Amniotic epithelial cell (primary cell): ENCODE data around the gene SPATA21.

Experiments
- DNase-seq: peaks from one replicate; pipeline ENCODE4 v3.0.0-alpha.2; 2010; ENCODE audit warnings: low read depth

The SPATA21 gene

DNA sequence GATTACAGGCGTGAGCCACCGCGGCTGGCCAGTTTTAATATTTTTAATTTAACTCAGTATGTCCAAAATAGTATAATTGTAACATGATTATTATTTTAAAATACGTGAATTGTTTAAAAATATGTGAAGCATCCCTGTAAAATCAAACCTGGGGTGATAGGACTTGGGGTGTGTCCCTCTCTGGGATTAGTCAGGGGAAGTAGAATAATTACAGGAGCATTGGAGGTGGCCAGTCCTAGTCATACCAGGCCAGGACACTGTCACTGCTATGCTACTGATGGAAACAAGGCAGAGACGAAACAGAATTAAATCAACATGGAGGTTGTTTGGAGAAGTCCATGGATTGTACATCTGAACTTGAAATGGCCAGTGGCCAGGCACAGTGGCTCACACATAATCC lies 53.3 kb downstream of the SPATA21 start:
- no peak for DNase-seq

DNA sequence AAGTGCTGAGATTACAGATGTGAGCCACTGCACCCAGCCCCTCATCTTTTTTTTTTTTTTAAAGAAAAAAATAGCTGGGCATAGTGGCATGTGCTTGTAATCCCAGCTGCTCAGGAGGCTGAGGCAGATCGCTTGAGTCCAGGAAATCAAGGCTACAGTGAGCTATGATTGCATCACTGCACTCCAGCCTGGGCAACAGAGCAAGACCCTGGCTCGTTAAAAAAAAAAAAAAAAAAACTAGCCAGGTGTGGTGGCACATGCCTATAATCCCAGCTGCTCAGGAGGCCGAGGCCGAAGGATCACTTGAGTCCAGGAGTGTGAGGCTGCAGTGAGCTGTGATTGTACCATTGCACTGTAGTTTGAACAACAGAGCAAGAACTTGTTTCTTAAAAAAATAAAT lies 56.4 kb downstream of the SPATA21 start:
- DNase-seq, result no peak

DNA sequence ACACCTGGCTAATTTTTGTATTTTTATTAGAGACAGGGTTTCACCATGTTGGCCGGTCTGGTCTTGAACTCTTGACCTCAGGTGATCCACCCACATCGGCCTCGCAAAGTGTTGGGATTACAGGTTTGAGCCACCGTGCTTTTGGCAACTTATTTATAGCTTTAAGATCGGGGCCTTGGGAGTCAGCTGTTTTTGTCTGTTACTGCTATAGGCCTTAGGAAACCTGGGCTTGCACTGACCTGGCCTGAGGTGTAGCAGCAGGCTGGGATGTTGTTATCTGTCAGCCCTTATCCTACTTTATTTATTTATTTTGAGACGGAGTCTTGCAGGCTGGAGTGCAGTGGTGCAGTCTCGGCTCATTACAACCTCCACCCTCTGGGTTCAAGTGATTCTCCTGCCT lies 58.8 kb downstream of the SPATA21 start:
- no peak for DNase-seq

DNA sequence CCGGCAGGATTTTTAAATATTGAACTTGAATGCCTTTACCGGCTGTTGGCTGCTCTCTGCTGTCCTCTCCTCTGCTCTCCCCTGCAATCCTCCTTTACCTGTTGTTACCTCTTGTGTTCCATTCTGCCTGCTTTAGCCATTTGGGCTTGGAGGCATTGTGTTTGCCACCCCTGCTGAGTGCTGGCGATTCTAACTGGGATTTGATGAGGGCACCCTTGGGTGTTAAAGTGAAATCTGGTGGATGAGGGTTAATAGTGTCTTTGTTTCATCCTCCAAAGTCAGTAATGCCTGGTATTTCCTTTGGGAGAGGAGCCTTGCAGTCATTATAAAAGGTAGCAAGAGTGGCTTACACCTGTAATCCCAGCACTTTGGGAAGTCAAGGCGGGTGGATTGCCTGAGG lies 60.3 kb downstream of the SPATA21 start:
- no peak for DNase-seq

DNA sequence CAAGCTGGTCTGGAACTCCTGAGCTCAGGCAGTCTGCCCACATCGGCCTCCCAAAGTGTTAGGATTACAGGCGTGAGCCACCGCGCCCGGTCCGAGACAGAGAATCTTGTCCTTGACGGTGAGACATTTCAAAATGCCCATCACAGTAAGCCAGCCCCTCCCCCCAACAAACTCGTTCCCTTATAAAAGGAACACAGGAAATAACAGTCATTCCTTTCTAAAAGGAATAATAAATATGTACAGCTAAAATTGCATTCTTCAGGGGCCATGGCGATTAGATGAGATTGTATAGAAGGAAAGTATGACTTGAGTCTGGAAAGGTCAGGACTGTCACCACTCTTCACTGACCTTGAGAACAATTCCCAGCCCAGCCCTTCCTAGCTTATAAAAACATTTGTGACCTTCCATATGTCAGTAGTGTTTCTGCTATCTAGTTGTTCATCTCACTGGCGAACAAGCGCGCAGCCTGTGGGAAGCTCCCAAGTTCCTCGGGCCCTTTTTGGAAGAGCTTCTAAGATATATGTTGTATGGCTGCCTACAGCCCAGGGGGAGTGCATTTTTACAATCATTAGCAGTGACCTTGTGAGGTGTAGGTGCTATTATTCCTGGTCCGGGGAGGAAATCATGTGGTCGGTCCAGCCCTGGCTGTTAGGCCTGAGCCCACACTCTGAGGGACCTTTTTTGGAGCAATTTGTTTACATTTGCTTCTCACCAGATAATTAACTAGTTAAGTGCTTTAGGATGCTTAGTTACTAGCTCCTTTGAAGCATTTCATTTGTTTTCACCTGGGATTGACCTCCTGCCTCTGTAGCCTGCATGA lies 61.5 kb downstream of the SPATA21 start:
- DNase-seq, result peak; percentile 75

DNA sequence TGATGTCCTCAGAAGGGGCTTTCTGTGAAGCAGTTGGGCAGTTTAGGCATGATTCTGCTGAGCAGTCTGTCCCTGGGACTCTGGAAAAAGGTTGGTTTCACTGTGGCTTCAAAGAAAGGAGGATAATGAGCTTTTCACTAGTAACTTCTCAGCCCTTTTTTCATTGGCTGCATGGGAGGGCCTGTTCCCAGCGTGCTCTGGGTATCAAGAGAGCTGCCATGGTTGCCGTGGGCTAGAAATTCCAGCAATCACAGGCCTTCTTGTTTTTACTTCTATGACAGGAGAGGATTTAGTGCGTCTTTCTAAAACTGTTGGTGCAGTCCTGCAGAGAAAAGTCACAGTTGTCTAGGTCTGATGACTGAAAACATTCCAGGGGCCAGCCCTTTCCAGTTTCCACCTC lies 63.0 kb downstream of the SPATA21 start:
- no peak for DNase-seq

DNA sequence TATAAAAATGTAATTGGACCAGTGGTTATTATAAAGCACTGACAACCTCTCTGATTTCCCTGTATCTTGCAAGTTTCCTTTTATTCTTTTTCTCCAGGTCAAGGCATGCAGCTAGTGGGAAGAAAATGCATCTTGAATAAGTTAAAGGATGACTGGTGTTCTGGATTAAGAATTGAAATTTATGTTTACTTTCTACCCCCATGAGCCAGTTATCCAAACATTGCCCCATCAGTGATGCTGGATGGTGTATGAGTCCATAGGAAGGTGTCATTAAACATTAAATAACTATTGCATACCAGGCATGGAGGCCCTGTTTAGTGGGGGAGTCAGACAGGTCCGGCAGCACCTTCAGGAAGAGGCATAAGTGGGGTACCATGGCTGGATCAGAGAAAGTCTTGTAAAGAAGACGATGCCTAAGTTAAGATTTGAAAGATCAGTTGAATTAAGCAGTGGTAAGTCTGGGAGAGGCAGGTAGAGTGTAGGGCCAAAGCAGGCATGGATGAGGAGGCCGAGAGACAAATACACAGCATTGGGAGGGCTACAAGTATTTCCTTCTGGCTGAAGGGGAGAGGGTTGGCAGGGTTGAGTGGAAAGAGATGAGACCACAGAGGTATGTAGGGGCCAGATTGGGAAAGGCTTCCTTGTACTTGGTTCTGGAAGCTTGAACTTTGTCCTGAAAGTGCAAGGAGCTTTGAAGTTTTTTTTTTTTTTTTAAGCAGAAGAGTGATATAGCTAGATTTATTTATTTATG lies 64.5 kb downstream of the SPATA21 start:
- no peak for DNase-seq

DNA sequence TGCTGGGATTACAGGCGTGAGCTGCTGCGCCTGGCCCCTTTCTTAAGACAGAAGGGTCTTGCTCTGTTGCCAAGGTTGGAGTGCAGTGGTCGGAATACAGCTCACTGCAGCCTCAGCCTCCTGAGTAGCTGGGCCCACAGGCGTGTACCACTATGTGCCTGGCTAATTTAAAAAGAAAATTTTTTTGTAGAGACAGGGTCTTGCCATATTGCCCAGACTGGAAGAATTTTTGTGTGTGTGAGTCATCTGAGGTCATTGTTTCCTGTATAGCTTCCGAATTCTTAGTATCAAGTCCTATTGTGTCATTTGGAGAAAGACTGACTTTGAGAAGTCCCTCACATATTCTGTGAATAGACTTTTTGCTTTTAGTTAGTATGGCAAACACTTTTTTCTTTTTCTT lies 65.5 kb downstream of the SPATA21 start:
- DNase-seq, result peak; percentile 46

DNA sequence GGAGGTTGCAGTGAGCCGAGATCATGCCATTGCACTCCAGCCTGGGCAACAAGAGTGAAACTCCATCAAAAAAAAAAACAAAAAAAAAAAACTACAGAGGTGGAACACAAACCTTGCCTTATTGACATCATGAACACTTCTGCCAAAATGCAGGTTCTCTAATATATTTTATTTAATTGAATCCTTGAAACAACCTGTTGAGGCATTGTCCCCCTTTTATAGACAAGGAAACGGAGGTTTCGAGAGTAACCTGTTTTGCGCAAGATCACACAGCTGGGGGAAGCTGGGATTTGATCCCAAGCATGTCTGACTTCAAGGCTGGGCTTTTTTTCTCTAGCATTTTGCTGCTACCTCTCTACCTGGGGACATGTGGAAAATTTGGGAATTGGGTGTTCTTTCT lies 67.4 kb downstream of the SPATA21 start:
- DNase-seq, result no peak

DNA sequence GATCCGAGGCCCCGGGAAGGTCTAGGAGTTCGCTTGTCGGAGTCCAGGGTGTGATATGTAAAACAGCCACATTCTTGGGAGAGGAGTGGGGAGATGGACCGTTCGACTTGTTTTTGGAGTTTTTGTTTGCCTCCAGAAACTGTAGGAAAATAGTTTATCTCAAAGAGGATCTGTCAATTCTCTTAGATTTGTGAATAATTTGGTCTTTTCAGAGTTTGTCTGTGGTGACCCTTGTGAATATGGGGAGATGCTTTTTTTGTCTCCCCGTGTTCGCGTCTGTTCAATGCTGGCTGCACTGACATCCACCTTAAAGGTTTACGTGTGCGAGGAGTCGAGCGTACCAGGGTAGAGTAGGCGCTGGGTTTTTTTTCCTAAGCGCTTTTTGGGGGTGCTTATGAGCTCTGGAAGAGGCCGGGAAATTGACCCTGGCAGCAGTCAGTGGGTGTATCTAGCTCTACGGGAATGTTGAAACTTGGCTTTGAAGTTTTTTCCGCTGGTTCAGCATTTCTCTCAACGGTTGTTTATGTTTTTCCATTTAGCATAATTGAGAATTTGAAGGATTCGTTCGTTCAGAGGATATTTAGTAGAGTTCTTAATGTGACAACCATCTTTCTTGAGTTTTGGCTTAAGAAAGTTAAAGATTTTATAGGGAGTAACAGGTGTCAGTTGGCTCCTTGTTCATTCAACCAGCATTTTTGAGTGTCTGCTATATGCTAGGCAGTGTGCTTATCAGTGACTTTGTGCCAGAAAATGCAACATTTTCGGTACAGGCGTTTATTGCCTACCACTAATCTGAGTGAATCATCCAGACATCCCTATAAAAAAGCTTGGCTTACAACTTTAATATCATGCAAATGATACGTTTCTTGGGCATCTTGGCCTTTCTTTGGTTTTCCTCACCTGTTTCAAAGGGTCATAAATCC lies 69.0 kb downstream of the SPATA21 start:
- DNase-seq, result peak; percentile 72

DNA sequence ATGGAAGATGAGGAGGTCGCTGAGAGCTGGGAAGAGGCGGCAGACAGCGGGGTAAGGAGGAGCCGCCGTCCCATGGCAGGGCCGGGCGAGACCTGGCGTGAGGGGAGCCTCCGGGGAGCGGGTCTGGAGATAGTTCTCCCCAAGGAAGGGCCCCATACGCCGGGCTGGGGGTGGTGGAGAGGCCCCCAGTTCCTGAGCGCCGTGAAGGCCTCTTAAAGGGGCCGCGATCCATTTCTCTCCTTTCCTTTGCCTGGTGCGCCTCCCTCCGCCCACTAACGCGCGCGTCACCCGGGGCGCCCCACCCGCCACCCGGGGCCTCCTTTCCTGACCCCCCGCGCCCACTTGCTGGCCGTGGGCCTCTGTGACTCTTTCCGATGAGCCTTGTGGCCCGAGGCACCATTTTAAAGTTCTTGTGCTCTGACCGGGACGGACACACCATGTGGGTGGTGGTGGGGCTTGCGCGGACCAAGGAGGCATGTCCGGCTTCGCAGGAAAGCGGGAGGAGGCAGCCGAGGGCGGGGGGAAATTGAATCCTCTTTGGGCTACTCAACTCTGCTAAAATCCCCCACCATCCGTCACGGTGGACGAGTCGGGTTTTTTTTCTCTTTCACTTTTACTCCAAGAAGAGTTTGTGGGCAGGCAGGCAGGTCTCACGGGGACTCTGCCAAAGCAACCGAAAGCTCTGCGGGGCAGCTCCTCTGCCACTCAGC lies 69.8 kb downstream of the SPATA21 start:
- DNase-seq, result peak; percentile 76

DNA sequence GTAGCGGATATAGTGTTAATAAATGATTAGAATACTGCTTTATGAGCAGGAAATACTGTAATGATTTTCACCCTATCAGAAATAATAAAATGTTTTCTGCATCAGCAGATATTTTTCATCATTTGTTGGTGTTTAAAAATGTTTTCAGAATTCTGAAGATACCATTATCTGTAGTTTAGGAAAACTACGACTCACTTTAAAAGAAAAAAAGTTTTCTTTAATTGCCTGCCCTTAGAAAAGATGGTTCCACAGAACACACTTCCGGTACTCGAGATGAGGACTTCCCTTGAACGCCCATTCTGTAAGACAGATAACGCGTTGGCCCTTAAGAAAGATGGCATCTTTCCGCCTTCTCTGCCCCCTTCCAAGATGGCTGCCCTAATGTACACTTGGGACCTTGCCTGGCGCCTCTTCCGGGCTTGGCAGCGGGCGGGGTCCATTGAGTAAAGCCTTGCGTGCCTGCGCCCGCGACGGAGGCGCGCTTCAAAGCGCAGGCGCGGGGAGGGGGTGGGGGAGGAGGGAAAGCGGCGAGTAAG lies 70.4 kb downstream of the SPATA21 start, which contains the start of gene SZRD1:
Gene SZRD1, plus strand, starts transcription at position 521 of the 536 bp plus-strand sequence. CDS start 16 bp downstream, outside the sequence.
- DNase-seq, result peak; percentile 99

DNA sequence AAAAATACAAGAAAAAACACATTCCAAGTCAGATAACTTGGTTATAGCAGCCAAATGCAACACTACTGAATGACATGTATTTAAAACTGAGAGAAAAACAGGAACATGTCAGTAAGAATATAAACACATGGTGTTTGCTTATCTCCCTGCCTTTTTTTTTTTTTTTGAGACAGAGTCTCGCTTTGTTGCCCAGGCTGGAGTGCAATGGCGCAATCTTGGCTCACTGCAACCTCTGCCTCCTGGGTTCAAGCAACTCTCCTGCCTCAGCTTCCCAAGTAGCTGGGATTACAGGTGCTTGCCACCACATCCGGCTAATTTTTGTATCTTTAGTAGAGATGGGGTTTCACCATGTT lies 72.1 kb downstream of the SPATA21 start:
- DNase-seq, result peak; percentile 95

DNA sequence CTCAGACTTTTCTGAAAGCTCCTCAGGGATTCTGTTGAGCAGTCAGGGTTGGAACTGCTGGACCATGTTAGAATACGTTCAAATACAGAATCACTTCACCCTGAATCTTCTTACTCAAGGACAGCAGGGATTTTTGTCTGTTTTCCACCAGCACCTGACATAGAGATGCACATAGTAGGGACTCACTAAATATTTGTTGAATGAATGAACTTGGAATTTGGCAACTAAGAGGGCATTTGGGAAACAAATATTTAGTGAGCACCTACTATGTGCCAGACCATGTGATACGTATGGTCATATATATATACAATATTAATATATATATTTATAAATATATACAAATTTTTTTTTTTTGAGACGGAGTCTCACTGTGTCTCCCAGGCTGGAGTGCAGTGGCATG lies 80.4 kb downstream of the SPATA21 start:
- DNase-seq, result no peak

DNA sequence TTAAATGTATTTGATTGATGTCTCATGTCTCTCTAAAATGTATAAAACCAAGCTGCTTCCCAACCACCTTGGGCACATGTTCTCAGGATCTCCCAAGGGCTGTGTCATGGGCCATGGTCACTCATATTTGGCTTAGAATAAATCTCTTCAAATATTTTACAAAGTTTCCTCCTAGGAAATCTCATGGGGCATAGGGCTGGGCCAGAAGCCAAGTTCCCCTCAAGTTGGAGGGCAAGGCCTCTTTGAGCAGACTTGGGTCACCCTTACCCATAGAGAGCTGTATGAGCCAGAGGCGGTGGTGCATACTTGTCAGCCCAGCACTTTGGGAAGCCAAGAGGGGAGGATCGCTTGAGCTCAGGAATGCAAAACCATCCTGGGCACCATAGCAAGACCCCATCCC lies 82.6 kb downstream of the SPATA21 start:
- DNase-seq, result no peak

DNA sequence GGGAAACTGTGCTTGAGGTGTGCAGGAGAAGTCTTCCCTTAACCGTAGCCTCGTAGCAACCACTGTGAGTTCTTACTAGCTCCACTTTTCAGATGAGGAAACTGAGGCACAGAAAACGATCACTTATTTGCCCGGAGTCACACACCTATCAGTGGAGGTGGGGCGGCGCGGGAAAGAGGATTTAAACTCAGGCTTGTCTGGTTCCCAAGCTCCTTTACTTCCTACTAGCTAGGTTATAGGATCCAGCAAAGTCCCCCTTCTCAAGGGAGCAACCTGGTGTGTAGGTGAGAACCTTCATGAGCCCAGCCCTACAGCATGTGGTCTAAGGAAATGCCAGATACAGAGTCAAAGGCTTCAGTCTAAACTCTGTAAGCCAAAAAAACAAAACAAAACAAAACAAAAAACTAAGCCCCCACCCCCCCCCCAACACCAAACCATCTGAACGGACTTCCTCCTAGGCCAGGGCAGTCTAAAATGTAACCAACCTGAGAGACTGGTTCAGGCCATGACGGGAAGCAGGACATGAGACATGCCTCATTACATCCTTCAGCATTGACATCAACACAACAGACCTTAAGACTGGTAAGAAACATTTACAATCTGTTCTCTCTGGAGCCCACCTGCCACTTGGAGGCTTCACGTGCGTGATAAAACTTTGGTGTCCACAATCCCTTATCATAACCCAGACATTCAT lies 84.2 kb downstream of the SPATA21 start:
- no peak for DNase-seq

DNA sequence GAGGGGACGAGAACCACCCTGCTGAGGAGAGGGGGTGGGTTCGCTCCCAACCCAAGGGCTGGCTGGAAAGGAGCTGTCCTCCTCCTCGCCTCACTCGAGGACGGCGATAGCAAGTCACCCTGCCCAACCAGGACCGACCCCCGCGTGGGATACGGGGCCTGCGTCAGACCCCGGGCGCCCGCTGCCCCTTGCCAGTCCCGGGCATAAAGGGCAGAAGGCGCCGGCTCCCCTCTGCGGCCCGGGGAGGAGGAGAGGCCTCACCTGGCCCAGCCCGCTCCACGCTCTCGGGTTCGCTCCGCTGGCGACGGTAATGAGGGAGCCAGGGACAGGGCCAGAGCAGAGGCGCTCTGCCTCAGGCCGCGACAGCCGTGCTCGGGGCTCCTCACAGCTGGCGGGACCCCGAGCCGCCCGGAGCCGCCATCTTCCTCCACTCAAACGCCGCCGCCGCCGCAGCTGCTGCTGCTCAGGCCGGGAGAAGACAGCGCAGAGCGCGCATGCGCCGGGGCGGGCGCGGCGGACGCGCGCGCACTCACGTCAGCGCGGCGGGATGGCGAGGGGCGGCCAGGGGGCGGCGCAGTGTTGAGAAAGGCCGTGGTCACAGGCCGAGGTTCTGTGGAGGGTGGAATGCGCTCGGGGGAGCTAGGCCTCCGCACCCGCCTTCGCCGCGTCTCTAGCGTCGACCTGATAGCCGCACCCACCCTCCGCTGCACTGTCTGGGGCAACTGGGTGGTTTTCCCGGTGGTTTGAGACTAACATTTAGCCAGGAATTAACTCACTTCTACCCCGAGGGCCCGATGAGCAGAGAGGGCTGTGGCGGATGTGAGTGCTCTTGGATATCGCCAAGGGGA lies 85.0 kb downstream of the SPATA21 start, which contains the start of gene FBXO42:
Gene FBXO42, minus strand, starts transcription at position 487 of the 848 bp plus-strand sequence. CDS start 37,062 bp downstream, outside the sequence.
- peak; percentile 88 for DNase-seq

DNA sequence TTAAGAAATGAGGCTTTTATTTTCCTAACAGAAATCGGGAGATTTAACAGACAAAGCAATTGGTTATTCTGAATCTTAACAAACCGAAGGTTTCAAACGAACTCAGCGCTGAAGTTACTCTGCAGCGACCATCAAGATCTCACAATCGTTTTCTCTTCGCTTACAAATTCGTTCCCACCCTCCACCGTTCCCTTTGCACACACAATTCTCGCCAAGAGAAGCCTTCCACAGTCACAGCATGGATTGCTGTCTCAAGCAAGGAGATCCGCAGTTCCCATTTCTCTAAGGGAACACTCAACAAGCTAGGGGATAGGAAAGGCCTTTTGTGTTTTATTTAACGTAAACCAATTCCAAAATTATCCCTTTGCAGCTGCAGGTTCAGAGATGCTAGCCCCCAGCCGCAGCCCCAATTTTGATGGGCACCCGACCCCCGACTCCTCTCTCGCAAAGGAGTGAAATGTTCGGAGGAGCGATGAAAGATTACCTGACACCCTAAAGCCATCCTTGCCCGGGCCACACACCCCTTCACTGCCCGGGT lies 85.7 kb downstream of the SPATA21 start:
- DNase-seq, result no peak

DNA sequence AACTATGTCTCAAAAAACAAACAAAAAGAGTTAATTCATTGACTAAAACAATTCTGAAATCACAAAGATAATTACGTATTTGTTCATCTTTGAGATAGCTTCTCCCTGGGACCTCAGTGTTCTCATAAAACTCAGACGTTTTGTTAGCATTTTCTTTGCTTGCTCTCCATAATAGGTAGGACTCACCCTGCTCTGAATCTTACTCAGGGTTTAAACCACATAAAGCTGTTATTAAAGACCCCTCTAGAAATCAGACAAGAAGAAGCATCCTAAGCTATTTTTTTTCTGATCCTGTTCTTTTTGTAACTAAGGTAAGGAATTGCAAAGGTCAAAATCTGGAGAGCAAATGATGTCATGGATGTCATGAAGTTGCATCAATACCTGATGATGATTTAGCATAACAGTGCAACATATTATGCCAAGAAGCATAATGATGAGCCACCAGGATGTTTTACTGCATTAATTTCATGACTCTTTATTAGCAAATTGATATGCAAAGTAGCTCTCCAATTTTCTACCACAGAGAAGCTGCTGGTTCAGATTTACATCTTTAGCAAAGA lies 87.3 kb downstream of the SPATA21 start:
- DNase-seq, result no peak
